Fibroblast of villous mesenchyme (primary cell): ENCODE measurements around the gene MACROD2. TPM values are rescaled to one million over a fixed set of nuclear protein-coding genes. Genes with fewer than 3 reads are reported as not detected.

Experiments used
- DNase-seq: peaks from one replicate; pipeline ENCODE4 v3.0.0-alpha.2; 2010; ENCODE audit warnings: low read depth
- H3K4me3 ChIP-seq: 2 replicates; pipeline ENCODE4 v1.5.1; 2011; ENCODE audit warnings: low read depth, mild to moderate bottlenecking, low read length
- total RNA-seq: library from RNA; depleted of rRNA; stranded (reverse); fragments of >200 nt; gene quantifications from 2 replicates; pipeline ENCODE4 v1.2.3, GENCODE V29; 2012
- TF ChIP-seq, protein P1 (sequence below): IDR thresholded peaks from 2 replicates; pipeline ENCODE4 v1.5.1; 2012; ENCODE audit warnings: low read depth, mild to moderate bottlenecking, low read length; ENCODE audit not compliant: insufficient read depth

Gene MACROD2
- total RNA-seq, 1 donor, result 1.7 TPM

GRCh38 chr20:15674253-15675060, 1679.1 kb downstream of the MACROD2 start:
- no peak overlapping the region for H3K4me3 ChIP-seq
- TF ChIP-seq, protein P1, sequence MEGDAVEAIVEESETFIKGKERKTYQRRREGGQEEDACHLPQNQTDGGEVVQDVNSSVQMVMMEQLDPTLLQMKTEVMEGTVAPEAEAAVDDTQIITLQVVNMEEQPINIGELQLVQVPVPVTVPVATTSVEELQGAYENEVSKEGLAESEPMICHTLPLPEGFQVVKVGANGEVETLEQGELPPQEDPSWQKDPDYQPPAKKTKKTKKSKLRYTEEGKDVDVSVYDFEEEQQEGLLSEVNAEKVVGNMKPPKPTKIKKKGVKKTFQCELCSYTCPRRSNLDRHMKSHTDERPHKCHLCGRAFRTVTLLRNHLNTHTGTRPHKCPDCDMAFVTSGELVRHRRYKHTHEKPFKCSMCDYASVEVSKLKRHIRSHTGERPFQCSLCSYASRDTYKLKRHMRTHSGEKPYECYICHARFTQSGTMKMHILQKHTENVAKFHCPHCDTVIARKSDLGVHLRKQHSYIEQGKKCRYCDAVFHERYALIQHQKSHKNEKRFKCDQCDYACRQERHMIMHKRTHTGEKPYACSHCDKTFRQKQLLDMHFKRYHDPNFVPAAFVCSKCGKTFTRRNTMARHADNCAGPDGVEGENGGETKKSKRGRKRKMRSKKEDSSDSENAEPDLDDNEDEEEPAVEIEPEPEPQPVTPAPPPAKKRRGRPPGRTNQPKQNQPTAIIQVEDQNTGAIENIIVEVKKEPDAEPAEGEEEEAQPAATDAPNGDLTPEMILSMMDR, result no peak
- DNase-seq, result peak; percentile 43

- peak; percentile 60 for DNase-seq
- TF ChIP-seq, protein P1, result no peak
- no peak overlapping the region for H3K4me3 ChIP-seq
These were observed 1679.8 kb downstream of the MACROD2 start for GRCh38 chr20:15675061-15675514.

DNA sequence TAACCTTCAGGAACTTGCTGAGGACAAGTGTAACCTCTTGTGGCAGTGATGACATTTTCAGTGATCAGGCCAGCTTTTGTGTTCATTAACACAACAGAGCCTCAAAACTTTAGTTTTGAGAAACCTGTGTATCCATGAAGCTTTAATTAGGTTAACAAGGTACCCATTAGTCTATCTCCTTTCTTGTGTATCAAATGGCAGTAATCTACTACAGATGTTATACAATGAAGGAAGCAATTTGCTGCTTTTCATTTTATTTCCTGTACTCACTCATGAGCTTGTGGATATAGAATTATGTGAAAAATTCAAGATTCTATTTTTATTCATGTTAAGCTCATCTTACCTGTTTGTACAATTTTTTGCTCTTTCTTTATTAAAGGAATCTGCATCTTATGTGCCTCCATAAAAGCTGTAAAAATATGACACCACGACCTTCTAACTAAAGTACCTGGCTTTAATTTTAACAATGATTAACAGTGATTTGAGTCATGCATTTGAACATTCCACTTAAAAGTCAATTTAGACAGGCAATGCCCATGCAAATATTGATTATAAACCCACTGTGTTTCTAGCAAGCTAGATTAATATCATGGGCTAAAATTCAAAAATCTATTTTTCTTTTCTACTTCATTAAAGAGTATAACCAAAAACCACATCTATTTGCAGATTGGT, 1680.6 kb downstream of the MACROD2 start:
- no peak overlapping the region for H3K4me3 ChIP-seq
- TF ChIP-seq, protein P1, result no peak
- DNase-seq, result no peak

- TF ChIP-seq, protein P1, result no peak
- no peak for DNase-seq
- no peak overlapping the region for H3K4me3 ChIP-seq
These were observed 1681.5 kb downstream of the MACROD2 start for GRCh38 chr20:15676815-15677214.

- H3K4me3 ChIP-seq, result no peak overlapping the region
- no peak for DNase-seq
- TF ChIP-seq, protein P1, result no peak
These were observed 1687.4 kb downstream of the MACROD2 start for GRCh38 chr20:15682690-15683089.

- no peak for DNase-seq
- TF ChIP-seq, protein P1, result no peak
- no peak overlapping the region for H3K4me3 ChIP-seq
These were observed 1697.3 kb downstream of the MACROD2 start for GRCh38 chr20:15692570-15692969.
